IPS-20b (cell line): ENCODE measurements around the gene BCL2.

Source experiments
- H3K27ac ChIP-seq: one replicate; pipeline ENCODE4 v1.5.1; 2013; ENCODE audit warnings: low read length
- H3K27me3 ChIP-seq: 2 replicates; pipeline ENCODE4 v1.6.1; 2013; ENCODE audit warnings: mild to moderate bottlenecking, low read length, inconsistent platforms; ENCODE audit not compliant: insufficient read depth
- H3K36me3 ChIP-seq: 2 replicates; pipeline ENCODE4 v1.6.1; 2013; ENCODE audit warnings: low read depth, mild to moderate bottlenecking, inconsistent platforms, low read length, moderate library complexity; ENCODE audit not compliant: insufficient read depth
- H3K4me1 ChIP-seq: 2 replicates; pipeline ENCODE4 v1.6.1; 2013; ENCODE audit warnings: mild to moderate bottlenecking, control low read depth, inconsistent platforms, low read length, moderate library complexity; ENCODE audit not compliant: insufficient read depth
- H3K4me3 ChIP-seq: 2 replicates; pipeline ENCODE4 v1.5.1; 2013; ENCODE audit warnings: mild to moderate bottlenecking, low read length, inconsistent platforms
- H3K9ac ChIP-seq: 2 replicates; pipeline ENCODE4 v1.6.1; 2013; ENCODE audit warnings: low read depth, mild to moderate bottlenecking, inconsistent platforms, low read length, moderate library complexity
- H3K9me3 ChIP-seq: 2 replicates; pipeline ENCODE4 v1.6.1; 2013; ENCODE audit warnings: mild to moderate bottlenecking, low read depth, low read length, inconsistent platforms; ENCODE audit not compliant: insufficient read depth

Gene BCL2

GRCh38 chr18:63141778-63142176 is 177.8 kb downstream of the BCL2 start:
- no peak overlapping the region for H3K4me3 ChIP-seq
- H3K27ac ChIP-seq, result no peak overlapping the region
- no peaks in the 10 kb centered on the region for H3K27me3 ChIP-seq
- no peak overlapping the region for H3K9ac ChIP-seq
- no peaks in the 10 kb centered on the region; the same call in 1 of the 2 replicates for H3K9me3 ChIP-seq
- peaks cover 17% of the 10 kb centered on the region; the same call in 1 of the 2 replicates for H3K4me1 ChIP-seq
- H3K36me3 ChIP-seq, result no peaks in the 10 kb centered on the region

- H3K27me3 ChIP-seq, result no peaks in the 10 kb centered on the region
- H3K36me3 ChIP-seq, result no peaks in the 10 kb centered on the region
- H3K9ac ChIP-seq, result no peak overlapping the region
- no peaks in the 10 kb centered on the region; the same call in 1 of the 2 replicates for H3K9me3 ChIP-seq
- H3K27ac ChIP-seq, result no peak overlapping the region
- no peak overlapping the region for H3K4me3 ChIP-seq
- peaks cover 17% of the 10 kb centered on the region; the same call in 1 of the 2 replicates for H3K4me1 ChIP-seq
These were observed 178.4 kb downstream of the BCL2 start for GRCh38 chr18:63140997-63141777.

- Histone ChIP-seq H3K27ac (no peak overlapping the region), H3K27me3 (no peaks in the 10 kb centered on the region), H3K36me3 (no peaks in the 10 kb centered on the region), H3K9ac (no peak overlapping the region), H3K4me1 (peaks cover 17% of the 10 kb centered on the region; the same call in 1 of the 2 replicates), H3K4me3 (no peak overlapping the region), H3K9me3 (no peaks in the 10 kb centered on the region; the same call in 1 of the 2 replicates)
These were observed 179.5 kb downstream of the BCL2 start for GRCh38 chr18:63140038-63140450.

GRCh38 chr18:63138436-63139340 is 180.9 kb downstream of the BCL2 start:
- Histone ChIP-seq H3K4me3 (peak overlapping the region; percentile 60; the same call in 1 of the 2 replicates), H3K27me3 (no peaks in the 10 kb centered on the region), H3K9ac (peak overlapping the region; percentile 72; the same call in 1 of the 2 replicates), H3K9me3 (no peaks in the 10 kb centered on the region; the same call in 1 of the 2 replicates), H3K27ac (peak overlapping the region; percentile 64), H3K4me1 (peaks cover 17% of the 10 kb centered on the region; the same call in 1 of the 2 replicates), H3K36me3 (no peaks in the 10 kb centered on the region)

GRCh38 chr18:63137999-63138435 is 181.6 kb downstream of the BCL2 start:
- Histone ChIP-seq H3K36me3 (no peaks in the 10 kb centered on the region), H3K4me3 (peak overlapping the region; percentile 60; the same call in 1 of the 2 replicates), H3K9ac (peak overlapping the region; percentile 72; the same call in 1 of the 2 replicates), H3K27me3 (no peaks in the 10 kb centered on the region), H3K9me3 (no peaks in the 10 kb centered on the region; the same call in 1 of the 2 replicates), H3K27ac (peak overlapping the region; percentile 59), H3K4me1 (peaks cover 17% of the 10 kb centered on the region; the same call in 1 of the 2 replicates)

GRCh38 chr18:63135101-63135500 is 184.5 kb downstream of the BCL2 start:
- Histone ChIP-seq H3K27ac (no peak overlapping the region), H3K4me3 (no peak overlapping the region), H3K36me3 (no peaks in the 10 kb centered on the region), H3K27me3 (no peaks in the 10 kb centered on the region), H3K9ac (no peak overlapping the region), H3K4me1 (peaks cover 22% of the 10 kb centered on the region; the same call in 1 of the 2 replicates), H3K9me3 (no peaks in the 10 kb centered on the region)

GRCh38 chr18:63132819-63133200 is 186.8 kb downstream of the BCL2 start:
- peaks cover 8% of the 10 kb centered on the region; the same call in 1 of the 2 replicates for H3K4me1 ChIP-seq
- H3K27ac ChIP-seq, result no peak overlapping the region
- no peak overlapping the region for H3K4me3 ChIP-seq
- no peaks in the 10 kb centered on the region for H3K27me3 ChIP-seq
- no peaks in the 10 kb centered on the region for H3K36me3 ChIP-seq
- H3K9me3 ChIP-seq, result no peaks in the 10 kb centered on the region
- no peak overlapping the region for H3K9ac ChIP-seq

- H3K27ac ChIP-seq, result no peak overlapping the region
- no peaks in the 10 kb centered on the region for H3K36me3 ChIP-seq
- H3K9me3 ChIP-seq, result no peaks in the 10 kb centered on the region
- H3K9ac ChIP-seq, result no peak overlapping the region
- H3K4me3 ChIP-seq, result no peak overlapping the region
- peaks cover 5% of the 10 kb centered on the region; the same call in 1 of the 2 replicates for H3K4me1 ChIP-seq
- no peaks in the 10 kb centered on the region for H3K27me3 ChIP-seq
These were observed 187.4 kb downstream of the BCL2 start for GRCh38 chr18:63131959-63132818.

- Histone ChIP-seq H3K27me3 (no peaks in the 10 kb centered on the region), H3K27ac (no peak overlapping the region), H3K9me3 (no peaks in the 10 kb centered on the region), H3K4me1 (peaks cover 5% of the 10 kb centered on the region; the same call in 1 of the 2 replicates), H3K36me3 (no peaks in the 10 kb centered on the region), H3K9ac (no peak overlapping the region), H3K4me3 (no peak overlapping the region)
These were observed 188.2 kb downstream of the BCL2 start for GRCh38 chr18:63131106-63131958.

- no peak overlapping the region for H3K9ac ChIP-seq
- H3K27ac ChIP-seq, result no peak overlapping the region
- peaks cover 5% of the 10 kb centered on the region; the same call in 1 of the 2 replicates for H3K4me1 ChIP-seq
- H3K27me3 ChIP-seq, result no peaks in the 10 kb centered on the region
- no peaks in the 10 kb centered on the region for H3K9me3 ChIP-seq
- H3K4me3 ChIP-seq, result no peak overlapping the region
- H3K36me3 ChIP-seq, result no peaks in the 10 kb centered on the region
These were observed 189.4 kb downstream of the BCL2 start for GRCh38 chr18:63130176-63130575.
